ENCODE results near the gene PSMB2.
"Not testable (repeated sequence)": the region's sequence is repeated elsewhere in the genome, so short reads cannot be mapped to it uniquely, and the experiment has no call there.

PSMB2 gene

GRCh38 chr1:35641233-35641866, at the start of gene PSMB2:
PSMB2 (minus strand) TSS chr1:35641526; CDS start chr1:35641432, 94 bp downstream.
- DNase-seq = peak; percentile 97

- DNase-seq = no peak
Observed at GRCh38 chr1:35691080-35691479, 49.8 kb upstream of the PSMB2 start.

GRCh38 chr1:35690103-35690502, 48.8 kb upstream of the PSMB2 start:
- not testable (repeated sequence) for DNase-seq

DNA sequence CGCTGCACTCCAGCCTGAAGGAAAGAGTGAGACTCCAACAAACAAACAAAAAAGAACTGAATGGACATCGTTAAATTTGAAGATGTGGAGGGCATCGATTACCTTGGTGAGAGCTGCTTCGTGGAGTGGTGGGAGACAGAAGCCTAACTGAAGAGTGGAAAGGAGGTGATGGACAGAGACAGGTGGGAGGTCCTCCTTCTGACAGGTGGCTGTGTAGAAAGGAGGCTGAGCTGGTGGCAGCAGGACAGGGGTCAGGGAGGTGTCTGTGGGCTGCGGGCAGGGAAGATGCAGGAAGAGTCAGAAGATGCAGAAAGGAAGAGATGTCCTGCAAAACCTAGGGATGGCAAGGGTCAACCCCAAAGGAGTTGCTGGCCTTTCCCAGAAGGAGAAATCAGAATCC, 46.8 kb upstream of the PSMB2 start:
- DNase-seq = no peak

- DNase-seq = no peak
Observed at GRCh38 chr1:35683012-35683411, 41.7 kb upstream of the PSMB2 start.

- DNase-seq = no peak
Observed at GRCh38 chr1:35680271-35680670, 38.9 kb upstream of the PSMB2 start.

DNA sequence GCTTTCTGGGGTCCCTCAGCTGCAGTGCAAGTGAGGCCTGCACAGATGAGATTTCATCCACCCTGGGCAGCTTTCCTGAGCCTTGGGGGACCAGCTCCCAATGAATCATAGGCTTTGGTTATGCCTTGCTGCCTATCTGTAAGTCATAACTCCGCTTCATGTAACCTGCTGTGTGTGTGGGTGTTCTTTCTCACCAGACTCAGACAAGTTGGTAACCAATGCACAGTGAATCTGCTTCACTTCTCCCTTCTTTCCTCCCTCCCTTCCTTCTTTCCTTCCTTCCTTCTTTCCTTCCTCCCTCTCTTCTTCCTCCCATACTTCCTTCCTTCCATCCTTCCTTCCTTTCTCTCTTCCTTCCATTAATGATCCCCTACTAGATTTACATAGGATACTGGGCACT, 34.4 kb upstream of the PSMB2 start:
- DNase-seq = no peak

- DNase-seq = no peak
Observed at GRCh38 chr1:35674111-35674510, 32.8 kb upstream of the PSMB2 start.

DNA sequence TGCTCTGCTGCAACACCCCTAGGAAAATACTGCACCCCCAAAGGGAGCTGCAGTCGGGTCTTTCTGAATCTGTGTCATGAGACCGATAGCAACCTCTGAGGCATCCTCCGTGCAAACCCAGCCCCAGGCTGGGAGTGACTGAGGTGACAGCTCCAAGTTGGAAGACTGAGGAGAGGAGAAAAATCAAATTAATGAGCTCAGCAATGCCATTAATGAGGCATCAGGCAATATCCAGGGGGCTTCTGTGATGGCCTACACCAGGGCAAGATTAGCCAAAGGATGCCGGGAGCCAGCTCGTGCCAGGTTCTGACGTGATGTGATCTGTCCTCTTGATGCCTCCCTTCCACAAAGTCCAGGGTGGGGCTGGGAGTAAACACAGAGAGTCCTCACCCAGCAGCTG, 30.8 kb upstream of the PSMB2 start:
- no peak for DNase-seq

DNA sequence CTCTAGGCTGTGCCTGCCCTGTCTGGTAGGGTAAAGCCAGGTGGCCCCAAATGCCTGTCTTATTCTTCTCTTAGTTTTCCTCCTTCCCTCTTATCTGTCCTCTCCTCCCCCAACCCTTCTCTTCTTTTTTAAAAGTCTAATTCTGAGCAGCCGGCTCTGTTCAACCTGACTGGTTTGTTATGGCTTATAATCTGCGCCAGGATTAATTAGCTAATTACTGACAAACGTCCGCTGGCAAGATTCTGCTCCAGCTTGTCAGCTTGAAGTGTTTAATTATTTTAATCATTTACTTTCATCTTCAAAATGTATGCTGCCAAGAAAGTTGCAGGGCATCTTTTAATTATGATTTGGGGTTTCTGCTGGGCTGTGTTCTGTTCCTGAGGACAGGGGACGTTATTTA, 27.2 kb upstream of the PSMB2 start:
- no peak for DNase-seq

DNA sequence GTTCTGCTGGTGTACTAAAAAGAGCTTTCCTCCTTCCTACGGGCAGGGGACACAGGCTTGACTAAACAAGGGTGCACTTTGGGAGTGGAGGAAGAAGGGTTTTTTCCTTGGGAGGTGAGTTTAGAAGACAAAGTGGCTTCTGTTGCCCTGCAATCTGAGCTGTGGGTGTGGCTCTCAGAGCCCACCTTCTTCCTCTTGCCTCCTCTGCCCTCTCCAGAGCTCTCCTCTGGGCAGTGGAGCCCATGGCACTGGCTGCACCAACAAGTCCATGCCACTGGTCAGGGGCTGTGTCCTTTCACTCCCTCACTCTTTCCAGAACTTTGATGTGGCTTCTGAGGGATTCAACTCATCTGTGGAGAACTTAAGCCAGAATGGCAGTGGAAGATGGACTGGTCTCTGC, 25.6 kb upstream of the PSMB2 start:
- no peak for DNase-seq

GRCh38 chr1:35666216-35666615, 24.9 kb upstream of the PSMB2 start:
- no peak for DNase-seq

GRCh38 chr1:35663434-35663833, 22.1 kb upstream of the PSMB2 start:
- no peak for DNase-seq

DNA sequence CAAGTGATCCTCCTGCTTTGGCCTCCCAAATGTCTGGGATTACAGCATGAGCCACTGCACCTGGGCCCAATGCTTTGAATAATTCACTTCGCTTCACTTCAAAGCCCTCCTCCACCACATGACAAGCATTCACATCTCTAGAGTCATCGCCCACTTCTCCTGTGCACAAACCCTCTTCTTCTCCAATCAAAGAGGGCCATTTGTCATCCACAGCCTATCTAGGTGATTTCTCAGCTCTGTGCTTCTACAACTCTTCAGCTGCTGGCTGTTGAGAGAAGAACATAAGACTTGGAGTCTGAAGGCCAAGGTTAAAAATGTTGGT, 20.1 kb upstream of the PSMB2 start:
- no peak for DNase-seq

DNA sequence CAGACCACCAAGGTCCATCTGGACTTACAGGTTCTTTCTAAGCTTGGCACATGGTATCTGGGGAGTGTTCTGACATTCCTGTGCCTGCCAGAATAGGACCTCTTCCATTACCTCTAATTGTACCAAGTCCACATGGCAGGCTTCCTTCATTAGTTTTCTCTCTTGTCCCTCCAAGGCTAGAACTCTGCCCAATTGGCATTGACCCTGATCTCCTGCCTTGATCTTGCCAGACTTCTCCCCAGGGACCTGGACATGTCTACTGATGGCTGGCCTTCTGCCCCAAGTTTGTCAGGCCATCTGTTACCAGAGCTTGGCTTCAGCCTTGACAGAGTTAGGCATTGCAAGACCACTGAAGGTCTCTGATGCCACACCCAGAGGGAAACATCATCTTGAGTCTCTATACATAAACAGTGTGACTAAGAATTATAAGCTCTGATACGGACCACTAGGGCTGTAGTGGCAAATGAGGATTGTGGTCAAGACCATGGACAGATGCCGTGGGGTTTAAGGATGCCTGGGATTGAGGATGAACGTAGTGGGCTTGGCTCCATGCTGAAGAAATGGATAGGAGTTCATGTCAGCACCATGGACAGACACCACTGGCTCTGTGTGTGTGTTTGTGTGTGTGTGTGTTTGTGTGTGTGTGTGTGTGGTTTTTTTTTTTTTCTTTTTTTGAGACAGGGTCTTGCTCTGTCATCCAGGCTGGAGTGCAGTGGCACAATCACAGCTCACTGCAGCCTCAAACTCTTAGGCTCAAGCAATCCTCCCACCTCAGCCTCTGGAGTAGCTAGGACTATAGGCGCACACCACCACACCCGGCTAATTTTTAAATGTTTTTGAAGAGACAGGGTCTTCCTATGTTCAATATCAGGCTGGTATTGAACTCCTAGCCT, 19.5 kb upstream of the PSMB2 start:
- no peak for DNase-seq

DNA sequence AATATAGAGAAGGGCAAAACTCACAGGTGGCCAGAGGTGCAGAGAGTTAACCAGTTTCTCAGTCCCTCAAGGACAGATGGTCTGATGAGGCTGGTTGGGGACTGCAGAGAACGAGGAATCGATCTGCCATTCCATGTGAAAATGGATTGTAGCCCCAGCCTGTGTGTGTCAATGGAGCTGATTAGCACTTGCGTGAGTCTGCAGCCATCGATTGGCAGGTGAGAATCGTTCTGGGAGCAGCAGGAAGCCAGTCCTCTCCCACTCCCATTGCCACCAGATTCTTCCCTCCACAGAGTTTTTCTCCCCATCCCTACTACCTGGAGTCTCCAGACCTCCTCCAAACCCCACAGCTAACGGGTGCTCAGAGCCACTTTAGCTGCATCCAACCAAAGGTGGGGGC, 18.3 kb upstream of the PSMB2 start:
- no peak for DNase-seq

DNA sequence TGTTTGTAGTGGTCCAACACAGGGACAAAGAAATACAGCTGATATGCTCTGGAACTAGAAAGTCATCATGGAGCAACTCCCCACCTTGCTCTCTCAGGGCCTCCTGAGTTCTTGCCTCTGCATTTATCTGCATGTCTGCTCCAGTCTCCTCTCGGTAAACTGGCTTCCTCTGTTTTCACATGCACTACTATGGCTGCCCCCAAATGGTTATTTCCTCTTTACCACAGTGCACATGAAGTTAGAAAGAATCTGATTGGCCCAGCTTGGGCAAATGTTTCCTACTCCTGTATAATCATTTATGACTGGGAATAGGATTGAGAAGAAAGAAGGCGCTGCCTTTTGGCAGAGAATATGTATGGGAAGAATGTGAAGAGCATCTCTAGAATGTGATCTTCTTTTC, 16.5 kb upstream of the PSMB2 start:
- no peak for DNase-seq

- no peak for DNase-seq
Observed at GRCh38 chr1:35656863-35657232, 15.5 kb upstream of the PSMB2 start.

GRCh38 chr1:35656148-35656862, 15.0 kb upstream of the PSMB2 start:
- DNase-seq = no peak

DNA sequence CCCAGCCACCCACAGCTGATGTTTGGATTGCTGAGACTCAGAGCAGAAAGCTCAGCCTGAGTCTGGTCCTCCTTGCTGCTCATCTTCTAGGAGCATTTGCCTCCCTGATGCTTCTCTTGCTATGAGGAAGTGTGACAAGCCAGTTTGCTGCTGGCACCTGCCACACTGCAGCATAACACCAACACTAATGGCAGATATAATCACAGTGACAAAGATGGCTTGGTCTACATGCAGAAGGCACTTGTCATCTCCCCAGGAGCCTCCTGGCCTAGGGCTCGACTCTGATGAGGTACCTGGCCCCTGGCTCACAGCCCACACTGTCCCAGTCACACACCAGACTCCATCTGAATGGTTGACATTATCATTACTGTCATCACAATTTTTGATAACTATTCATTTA, 13.9 kb upstream of the PSMB2 start:
- DNase-seq = no peak

GRCh38 chr1:35650416-35650815, 9.1 kb upstream of the PSMB2 start:
- no peak for DNase-seq

DNA sequence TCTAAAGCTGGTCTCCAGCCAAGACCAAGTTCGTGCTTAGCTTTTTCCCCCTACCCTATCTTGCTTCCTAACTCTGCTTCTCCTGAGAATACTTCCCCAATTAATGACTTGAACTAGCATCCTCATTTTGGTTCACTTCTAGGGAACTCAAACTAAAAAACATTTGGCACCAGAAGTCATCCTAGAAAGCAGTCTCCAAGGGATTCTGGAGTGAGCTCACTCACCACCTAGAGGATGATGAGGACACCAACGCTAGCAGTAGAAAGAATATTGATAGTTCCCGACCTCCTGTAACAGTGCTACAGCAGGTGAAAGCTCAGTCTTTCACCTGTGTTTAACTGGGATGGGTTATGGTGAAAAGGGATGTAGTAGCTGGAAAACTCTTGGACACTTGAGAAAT, 4.7 kb upstream of the PSMB2 start:
- DNase-seq = no peak

- no peak for DNase-seq
Observed at GRCh38 chr1:35644204-35644603, 2.9 kb upstream of the PSMB2 start.

DNA sequence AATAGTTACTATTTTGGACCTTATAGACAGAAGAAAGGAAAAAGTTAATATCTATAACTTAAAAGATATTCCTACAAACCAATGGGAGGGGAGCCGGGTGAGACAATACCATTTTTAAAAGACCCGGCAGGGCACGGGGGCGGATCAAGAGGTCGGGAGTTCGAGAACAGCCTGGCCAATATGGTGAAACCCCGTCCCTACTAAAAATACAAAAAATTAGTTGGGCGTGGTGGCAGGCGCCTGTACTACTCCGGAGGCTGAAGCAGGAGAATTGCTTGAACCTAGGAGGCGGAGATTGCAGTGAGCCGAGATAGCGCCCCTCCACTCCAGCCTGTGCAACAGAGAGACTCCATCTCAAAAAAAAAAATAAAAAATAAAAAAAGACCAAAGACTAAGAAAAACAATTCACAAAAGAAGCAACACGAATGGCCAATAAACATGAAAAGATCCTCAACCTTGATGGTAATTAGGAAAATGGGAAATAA, 1.2 kb upstream of the PSMB2 start:
- no peak for DNase-seq
